ENCODE data around the gene ZIM2.
"Not testable (repeated sequence)": the region's sequence is repeated elsewhere in the genome, so short reads cannot be mapped to it uniquely, and the experiment has no call there.

ZIM2 gene

GRCh38 chr19:56858026-56858425 is 17.5 kb upstream of the ZIM2 start:
- FAIRE-seq (no peak), DNase-seq (ENCODE audit: insufficient read length, low spot score) (no peak)
- TF ChIP-seq POLR2A (IDR thresholded peaks at IDR 0.05; ENCODE audit: low read depth, low read length) = no peak

GRCh38 chr19:56856822-56857221 is 16.3 kb upstream of the ZIM2 start:
- no peak for FAIRE-seq
- no peak for DNase-seq (ENCODE audit: insufficient read length, low spot score)
- no peak for TF ChIP-seq POLR2A (IDR thresholded peaks at IDR 0.05; ENCODE audit: low read depth, low read length)

DNA sequence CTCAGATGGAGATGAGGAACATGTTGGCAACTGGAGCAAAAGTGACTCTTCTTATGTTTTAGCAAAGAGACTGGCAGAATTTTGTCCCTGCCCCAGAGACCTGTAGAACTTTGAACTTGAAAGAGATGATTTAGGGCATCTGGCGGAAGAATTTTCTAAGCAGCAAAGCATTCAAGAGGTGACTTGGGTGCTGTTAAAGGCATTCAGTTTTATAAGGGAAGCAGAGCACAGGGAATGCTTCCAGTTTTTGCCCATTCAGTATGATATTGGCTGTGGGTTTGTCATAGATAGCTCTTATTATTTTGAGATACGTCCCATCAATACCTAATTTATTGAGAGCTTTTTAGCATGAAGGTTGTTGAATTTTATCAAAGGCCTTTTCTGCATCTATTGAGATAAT is 11.8 kb upstream of the ZIM2 start:
- FAIRE-seq; DNase-seq (ENCODE audit: insufficient read length, low spot score): not testable (repeated sequence)

- FAIRE-seq = no peak
- no peak for TF ChIP-seq POLR2A (IDR thresholded peaks at IDR 0.05; ENCODE audit: low read depth, low read length)
- DNase-seq (ENCODE audit: insufficient read length, low spot score) = no peak
These were observed 7.6 kb upstream of the ZIM2 start for GRCh38 chr19:56848166-56848565.

DNA sequence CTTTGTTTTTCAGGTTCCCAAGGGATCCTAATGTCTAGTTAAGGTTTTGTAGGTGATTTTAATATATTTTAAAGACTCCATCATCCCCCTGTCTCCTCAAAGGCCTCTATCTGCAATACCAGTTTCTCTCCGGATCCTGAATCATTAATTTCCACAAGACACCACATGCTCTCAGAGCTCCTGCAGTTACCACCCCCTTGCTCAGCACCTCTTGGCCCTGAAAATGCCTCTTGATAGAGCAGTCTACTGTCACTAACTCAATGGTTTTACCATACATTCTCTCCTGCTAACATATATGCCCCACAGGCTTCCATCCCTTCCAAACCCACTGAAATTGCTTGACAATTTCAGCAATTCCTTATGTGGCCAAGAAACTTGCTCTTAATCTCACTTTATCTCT is 1.9 kb upstream of the ZIM2 start:
- TF ChIP-seq POLR2A (IDR thresholded peaks at IDR 0.05; ENCODE audit: low read depth, low read length) = no peak
- no peak for FAIRE-seq
- no peak for DNase-seq (ENCODE audit: insufficient read length, low spot score)

- TF ChIP-seq POLR2A (IDR thresholded peaks at IDR 0.05; ENCODE audit: low read depth, low read length) = no peak
- no peak for FAIRE-seq
- DNase-seq (ENCODE audit: insufficient read length, low spot score) = no peak
These were observed 642 bp upstream of the ZIM2 start for GRCh38 chr19:56841193-56841543.

GRCh38 chr19:56839652-56840450 is 675 bp downstream of the ZIM2 start:
- TF ChIP-seq POLR2A (IDR thresholded peaks at IDR 0.05; ENCODE audit: low read depth, low read length) = no peak
- FAIRE-seq (no peak), DNase-seq (ENCODE audit: insufficient read length, low spot score) (no peak)

DNA sequence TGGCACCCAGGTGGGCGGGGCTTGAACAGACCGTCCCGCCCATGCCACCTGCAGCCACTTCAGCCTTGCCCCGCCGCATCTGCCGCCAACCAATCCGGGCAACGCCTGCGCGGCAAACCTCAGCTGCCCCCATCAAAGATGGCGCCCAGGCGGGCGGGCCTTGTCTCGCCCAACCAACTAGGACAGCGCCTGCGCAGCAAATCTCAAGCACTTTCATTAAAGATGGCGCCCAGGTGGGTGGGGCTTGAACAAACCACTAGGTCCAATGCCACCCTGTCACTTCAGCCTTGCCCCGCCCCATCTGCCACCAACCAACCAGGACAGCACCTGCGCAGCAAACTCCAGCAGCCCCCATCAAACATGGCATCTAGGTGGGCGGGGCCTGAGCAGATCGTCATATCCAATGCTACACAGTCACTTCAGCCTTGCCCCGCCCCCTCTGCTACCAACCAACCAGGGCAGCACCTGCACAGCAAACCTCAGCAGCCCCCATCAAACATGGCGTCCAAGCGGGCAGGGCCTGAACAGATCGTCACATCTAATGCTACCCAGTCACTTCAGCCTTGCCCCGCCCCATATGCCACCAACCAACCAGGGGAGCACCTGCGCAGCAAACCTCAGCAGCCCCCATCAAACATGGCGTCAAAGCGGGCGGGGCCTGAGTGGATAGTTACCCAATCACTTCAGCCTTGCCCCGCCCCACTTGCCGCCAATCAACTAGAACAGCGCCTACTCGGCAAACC is 1.4 kb downstream of the ZIM2 start:
- no peak for DNase-seq (ENCODE audit: insufficient read length, low spot score)
- FAIRE-seq = no peak
- TF ChIP-seq POLR2A (IDR thresholded peaks at IDR 0.05; ENCODE audit: low read depth, low read length) = no peak

DNA sequence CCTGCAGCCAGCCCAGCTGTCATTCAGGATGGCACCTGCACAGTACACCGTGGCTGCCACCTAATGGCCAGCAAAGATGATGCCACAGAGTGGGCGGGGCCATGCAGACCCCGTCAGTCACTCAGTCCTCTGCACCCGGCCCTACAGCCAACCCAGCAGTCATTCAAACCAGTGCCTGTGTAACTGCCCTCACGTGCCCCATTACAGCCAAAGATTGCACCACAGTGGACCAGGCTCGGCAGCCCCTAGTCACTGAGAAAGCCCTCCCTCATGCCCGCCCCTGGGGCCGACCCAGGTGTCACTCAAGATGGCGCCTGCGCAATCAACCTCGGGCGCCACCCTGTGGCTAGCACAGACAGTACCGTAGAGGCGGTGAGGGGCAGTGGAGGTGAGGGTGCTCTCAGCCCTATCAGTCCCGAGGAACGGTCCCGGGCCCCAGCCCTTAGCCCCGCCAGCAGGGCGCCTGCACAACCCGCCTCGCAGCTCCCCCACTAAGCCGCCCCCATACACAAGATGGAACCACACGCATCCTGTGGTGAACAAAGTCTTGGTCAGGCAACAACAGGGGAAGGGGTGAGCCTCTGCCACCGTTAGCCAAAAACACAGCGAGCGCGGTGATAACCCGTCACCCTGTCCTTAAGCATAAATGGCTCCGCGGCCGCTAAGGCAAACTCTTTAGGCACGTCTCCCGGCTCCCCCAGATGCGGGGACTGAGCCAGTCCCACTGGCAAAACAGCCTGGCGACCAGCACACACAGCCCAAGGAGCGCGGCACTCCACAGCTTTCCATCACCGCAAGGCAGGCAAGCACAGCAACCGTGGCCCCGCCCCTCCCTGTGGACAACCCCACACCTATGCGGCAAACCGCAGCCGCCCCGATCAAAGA is 2.3 kb downstream of the ZIM2 start:
- no peak for TF ChIP-seq POLR2A (IDR thresholded peaks at IDR 0.05; ENCODE audit: low read depth, low read length)
- DNase-seq (ENCODE audit: insufficient read length, low spot score) = no peak
- FAIRE-seq = no peak

- TF ChIP-seq POLR2A (IDR thresholded peaks at IDR 0.05; ENCODE audit: low read depth, low read length) = no peak
- no peak for DNase-seq (ENCODE audit: insufficient read length, low spot score)
- no peak for FAIRE-seq
These were observed 3.0 kb downstream of the ZIM2 start for GRCh38 chr19:56837492-56838023.

DNA sequence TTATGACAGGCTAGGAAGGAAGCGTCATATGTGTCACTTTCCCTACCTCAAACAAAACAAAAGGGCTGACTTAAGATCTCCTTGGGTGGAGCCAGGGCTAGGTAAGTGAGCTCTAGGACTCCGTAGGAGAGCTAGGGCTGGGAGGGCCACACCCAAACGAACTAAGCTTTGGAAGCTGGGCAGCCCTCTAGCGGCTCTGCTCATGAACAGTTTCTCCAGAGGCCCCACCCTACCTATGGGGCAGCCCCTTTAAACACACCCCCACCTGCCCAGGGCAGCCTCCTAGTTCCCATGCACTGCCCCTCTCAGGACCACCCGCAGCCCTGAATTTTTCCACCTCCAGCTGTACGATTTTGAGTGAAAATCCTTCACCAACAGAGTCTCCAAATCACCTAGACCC is 3.5 kb downstream of the ZIM2 start:
- FAIRE-seq (no peak), DNase-seq (ENCODE audit: insufficient read length, low spot score) (no peak)
- TF ChIP-seq POLR2A (IDR thresholded peaks at IDR 0.05; ENCODE audit: low read depth, low read length) = no peak

DNA sequence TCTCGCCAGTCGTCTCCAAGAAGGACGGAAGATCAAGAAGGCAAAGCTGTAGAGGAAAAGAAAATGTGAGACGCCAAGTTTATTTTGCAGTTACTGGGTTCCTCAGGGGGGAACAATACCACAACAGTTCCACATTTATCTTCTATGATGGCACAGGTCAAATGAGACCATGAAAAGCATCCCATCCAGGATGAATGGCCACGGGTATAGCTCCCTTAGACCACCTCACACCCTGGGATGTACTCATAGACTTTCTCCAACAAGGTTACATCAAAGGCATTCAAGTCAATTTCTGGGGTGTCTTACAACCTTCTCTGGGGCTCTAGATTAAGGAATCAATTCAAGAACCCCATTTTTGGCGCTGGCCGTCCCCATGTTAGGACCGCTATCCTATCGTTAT is 4.5 kb downstream of the ZIM2 start:
- DNase-seq (ENCODE audit: insufficient read length, low spot score) (no peak), FAIRE-seq (no peak)
- no peak for TF ChIP-seq POLR2A (IDR thresholded peaks at IDR 0.05; ENCODE audit: low read depth, low read length)

GRCh38 chr19:56835401-56835800 is 5.1 kb downstream of the ZIM2 start:
- DNase-seq (ENCODE audit: insufficient read length, low spot score) = no peak
- no peak for TF ChIP-seq POLR2A (IDR thresholded peaks at IDR 0.05; ENCODE audit: low read depth, low read length)
- FAIRE-seq = no peak
